ENCODE measurements around the gene PLXNA2.

The PLXNA2 gene

DNA sequence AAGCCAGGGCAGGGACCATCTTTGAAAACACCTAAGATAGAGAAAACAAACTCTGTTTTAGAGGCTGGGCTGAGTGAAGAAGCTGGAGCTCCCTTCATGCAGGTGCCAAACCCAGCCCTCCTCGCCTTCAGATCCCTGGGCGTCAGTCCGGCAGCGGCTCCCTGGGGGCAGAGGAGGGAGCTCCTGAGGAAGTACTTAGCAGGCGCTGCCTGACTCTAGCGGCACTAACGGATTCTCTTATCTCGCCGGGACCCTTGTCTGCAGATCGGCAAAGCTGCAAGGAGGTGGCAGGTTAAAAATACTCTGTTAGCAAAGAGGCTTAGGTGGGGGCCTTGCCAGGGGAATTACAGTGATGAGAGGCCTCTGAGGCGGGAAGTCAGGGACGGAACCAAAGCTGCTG is 79.6 kb downstream of the PLXNA2 start:
- ATAC-seq (ENCODE audit: low read depth): no peak
- H3K27ac ChIP-seq (ENCODE audit: poor library complexity, severe bottlenecking): no peak overlapping the region
- H3K36me3 ChIP-seq (ENCODE audit: low read depth): no peaks in the 10 kb centered on the region
- no peaks in the 10 kb centered on the region for H3K9me3 ChIP-seq (ENCODE audit: severe bottlenecking)
- TF ChIP-seq, protein P1, sequence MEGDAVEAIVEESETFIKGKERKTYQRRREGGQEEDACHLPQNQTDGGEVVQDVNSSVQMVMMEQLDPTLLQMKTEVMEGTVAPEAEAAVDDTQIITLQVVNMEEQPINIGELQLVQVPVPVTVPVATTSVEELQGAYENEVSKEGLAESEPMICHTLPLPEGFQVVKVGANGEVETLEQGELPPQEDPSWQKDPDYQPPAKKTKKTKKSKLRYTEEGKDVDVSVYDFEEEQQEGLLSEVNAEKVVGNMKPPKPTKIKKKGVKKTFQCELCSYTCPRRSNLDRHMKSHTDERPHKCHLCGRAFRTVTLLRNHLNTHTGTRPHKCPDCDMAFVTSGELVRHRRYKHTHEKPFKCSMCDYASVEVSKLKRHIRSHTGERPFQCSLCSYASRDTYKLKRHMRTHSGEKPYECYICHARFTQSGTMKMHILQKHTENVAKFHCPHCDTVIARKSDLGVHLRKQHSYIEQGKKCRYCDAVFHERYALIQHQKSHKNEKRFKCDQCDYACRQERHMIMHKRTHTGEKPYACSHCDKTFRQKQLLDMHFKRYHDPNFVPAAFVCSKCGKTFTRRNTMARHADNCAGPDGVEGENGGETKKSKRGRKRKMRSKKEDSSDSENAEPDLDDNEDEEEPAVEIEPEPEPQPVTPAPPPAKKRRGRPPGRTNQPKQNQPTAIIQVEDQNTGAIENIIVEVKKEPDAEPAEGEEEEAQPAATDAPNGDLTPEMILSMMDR (IDR thresholded peaks at IDR 0.05; ENCODE audit: poor library complexity, severe bottlenecking): no peak
- no peak for DNase-seq (ENCODE audit: low spot score)
- no peaks in the 10 kb centered on the region for H3K27me3 ChIP-seq (ENCODE audit: insufficient read depth, poor library complexity, severe bottlenecking)
- H3K4me1 ChIP-seq (ENCODE audit: insufficient read depth, poor library complexity, severe bottlenecking): no peaks in the 10 kb centered on the region
- no peak overlapping the region for H3K4me3 ChIP-seq (ENCODE audit: severe bottlenecking)

DNA sequence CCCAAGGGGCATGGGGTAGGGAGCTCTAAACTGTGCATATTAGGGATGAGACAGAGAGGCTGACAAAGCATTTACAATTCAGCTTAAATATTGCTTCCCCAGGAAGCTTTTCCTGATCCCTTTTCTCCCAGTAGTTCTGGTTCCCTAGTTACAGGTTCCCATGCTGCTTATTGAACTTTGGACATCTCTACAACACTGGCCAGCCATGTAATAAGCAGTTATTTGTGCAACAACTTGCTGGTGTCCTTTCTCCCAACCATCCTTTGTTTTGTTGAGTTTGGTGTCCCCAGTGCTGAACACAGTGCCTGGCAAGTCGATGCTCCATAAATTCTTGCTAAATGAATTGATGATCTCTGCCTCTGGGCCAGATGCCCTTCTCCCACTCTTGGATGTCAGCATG is 80.6 kb downstream of the PLXNA2 start:
- no peak overlapping the region for H3K27ac ChIP-seq (ENCODE audit: poor library complexity, severe bottlenecking)
- TF ChIP-seq, protein P1 (IDR thresholded peaks at IDR 0.05; ENCODE audit: poor library complexity, severe bottlenecking): no peak

DNA sequence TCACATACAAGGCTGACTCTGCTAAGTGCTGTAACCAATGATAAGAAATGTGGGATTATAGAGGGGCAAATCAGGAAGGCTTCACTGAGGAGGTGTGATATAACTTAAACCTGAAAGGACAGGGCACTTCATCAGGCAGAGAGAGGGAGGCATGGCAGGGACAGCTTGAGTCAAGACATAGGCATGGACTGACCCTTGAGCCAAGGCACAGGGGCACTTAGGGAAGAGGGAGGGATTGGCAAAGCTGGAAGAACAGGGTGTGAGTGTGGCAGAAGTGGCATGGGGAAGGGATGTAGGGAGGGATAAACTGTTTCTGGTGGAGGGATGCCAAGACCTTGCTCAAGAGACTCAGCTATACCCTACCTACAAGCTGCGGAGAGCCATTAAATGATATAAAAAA is 81.3 kb downstream of the PLXNA2 start:
- ATAC-seq (ENCODE audit: low read depth) (no peak), DNase-seq (ENCODE audit: low spot score) (no peak)
- H3K27ac ChIP-seq (ENCODE audit: poor library complexity, severe bottlenecking): no peak overlapping the region
- no peaks in the 10 kb centered on the region for H3K36me3 ChIP-seq (ENCODE audit: low read depth)
- H3K9me3 ChIP-seq (ENCODE audit: severe bottlenecking): no peaks in the 10 kb centered on the region
- no peaks in the 10 kb centered on the region for H3K4me1 ChIP-seq (ENCODE audit: insufficient read depth, poor library complexity, severe bottlenecking)
- H3K27me3 ChIP-seq (ENCODE audit: insufficient read depth, poor library complexity, severe bottlenecking): no peaks in the 10 kb centered on the region
- TF ChIP-seq, protein P1 (IDR thresholded peaks at IDR 0.05; ENCODE audit: poor library complexity, severe bottlenecking): no peak
- no peak overlapping the region for H3K4me3 ChIP-seq (ENCODE audit: severe bottlenecking)

More for the DNA sequence above, 80.6 kb downstream of the PLXNA2 start:
- H3K36me3 ChIP-seq (ENCODE audit: low read depth): no peaks in the 10 kb centered on the region
- no peaks in the 10 kb centered on the region for H3K27me3 ChIP-seq (ENCODE audit: insufficient read depth, poor library complexity, severe bottlenecking)
- H3K4me3 ChIP-seq (ENCODE audit: severe bottlenecking): no peak overlapping the region
- no peak for ATAC-seq (ENCODE audit: low read depth)
- no peaks in the 10 kb centered on the region for H3K9me3 ChIP-seq (ENCODE audit: severe bottlenecking)
- no peak for DNase-seq (ENCODE audit: low spot score)
- no peaks in the 10 kb centered on the region for H3K4me1 ChIP-seq (ENCODE audit: insufficient read depth, poor library complexity, severe bottlenecking)

DNA sequence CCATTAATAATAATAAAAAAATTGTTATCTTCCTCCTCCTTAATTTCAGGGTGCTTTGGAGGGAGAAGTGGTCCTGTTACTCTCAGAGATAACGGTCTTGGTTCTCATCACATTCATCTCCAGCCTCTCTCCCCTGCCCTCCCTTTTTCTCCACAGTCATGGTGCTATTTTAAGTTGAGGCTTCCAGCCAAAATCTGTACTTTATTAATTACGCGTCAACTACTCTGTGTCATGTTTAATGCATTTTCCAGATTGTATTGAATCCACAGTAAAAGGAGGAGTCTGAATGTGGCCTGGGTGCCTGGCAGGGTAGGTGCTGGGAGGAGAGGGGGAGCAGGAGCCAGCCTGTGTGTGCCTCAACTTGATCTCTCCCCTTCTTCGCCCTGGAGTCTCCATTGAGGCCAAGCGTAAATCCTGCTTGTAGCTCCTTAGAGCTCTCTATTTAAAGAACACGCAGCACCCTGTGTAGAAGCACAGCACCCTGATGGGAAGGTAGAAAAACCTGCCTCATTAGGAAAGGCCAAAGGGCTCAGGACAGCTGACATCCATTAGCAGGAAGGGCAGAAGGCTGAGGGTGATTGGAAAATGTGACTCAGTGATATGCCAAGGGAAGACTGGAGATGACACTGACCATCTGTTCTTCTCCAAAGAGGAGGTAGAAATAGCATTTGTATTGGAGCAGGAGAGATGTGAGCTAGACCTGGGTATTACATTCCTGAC is 82.4 kb downstream of the PLXNA2 start:
- H3K4me1 ChIP-seq (ENCODE audit: insufficient read depth, poor library complexity, severe bottlenecking): no peaks in the 10 kb centered on the region
- no peaks in the 10 kb centered on the region for H3K9me3 ChIP-seq (ENCODE audit: severe bottlenecking)
- DNase-seq (ENCODE audit: low spot score): no peak
- H3K4me3 ChIP-seq (ENCODE audit: severe bottlenecking): no peak overlapping the region
- ATAC-seq (ENCODE audit: low read depth): no peak
- H3K27ac ChIP-seq (ENCODE audit: poor library complexity, severe bottlenecking): no peak overlapping the region
- no peaks in the 10 kb centered on the region for H3K27me3 ChIP-seq (ENCODE audit: insufficient read depth, poor library complexity, severe bottlenecking)
- TF ChIP-seq, protein P1 (IDR thresholded peaks at IDR 0.05; ENCODE audit: poor library complexity, severe bottlenecking): no peak
- no peaks in the 10 kb centered on the region for H3K36me3 ChIP-seq (ENCODE audit: low read depth)

DNA sequence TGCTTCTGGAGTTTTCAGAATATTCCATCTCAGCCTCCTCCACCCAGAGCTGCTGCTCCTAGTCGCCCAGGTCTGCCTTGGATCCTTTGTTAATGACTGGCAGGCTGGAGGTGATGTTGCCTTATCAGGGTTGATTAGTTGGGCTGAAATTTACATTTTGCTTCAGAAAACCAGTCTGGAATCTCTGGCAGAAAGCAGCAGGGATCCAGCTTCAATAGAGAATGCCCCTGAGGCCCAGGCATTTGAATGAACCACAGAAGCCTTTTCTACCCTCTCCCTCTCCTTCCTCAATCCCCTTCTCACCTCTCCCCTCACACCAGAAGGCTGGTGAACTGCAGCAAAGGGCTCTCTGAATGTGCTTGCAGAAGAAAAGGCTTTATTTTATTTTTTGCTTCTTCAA is 83.2 kb downstream of the PLXNA2 start:
- ATAC-seq (ENCODE audit: low read depth) (no peak), DNase-seq (ENCODE audit: low spot score) (no peak)
- TF ChIP-seq, protein P1 (IDR thresholded peaks at IDR 0.05; ENCODE audit: poor library complexity, severe bottlenecking): no peak
- Histone ChIP-seq H3K27ac (ENCODE audit: poor library complexity, severe bottlenecking) (no peak overlapping the region), H3K36me3 (ENCODE audit: low read depth) (no peaks in the 10 kb centered on the region), H3K4me1 (ENCODE audit: insufficient read depth, poor library complexity, severe bottlenecking) (no peaks in the 10 kb centered on the region), H3K4me3 (ENCODE audit: severe bottlenecking) (no peak overlapping the region), H3K27me3 (ENCODE audit: insufficient read depth, poor library complexity, severe bottlenecking) (no peaks in the 10 kb centered on the region), H3K9me3 (ENCODE audit: severe bottlenecking) (no peaks in the 10 kb centered on the region)
